Activated T-helper 2 cell treated with anti-CD3 and anti-CD28 coated beads, Interferon-gamma antibody, Interleukin-2, Interleukin-4, amounts not matched to agents 10 μg/mL and 5 μg/mL and 100 μg/mL, durations not matched to agents 14 hours and 24 hours and 36 hours (primary cell): ENCODE results near the gene PCBP3. TPM values are rescaled to one million over a fixed set of nuclear protein-coding genes. Genes with fewer than 3 reads are reported as not detected.
"Not testable (repeated sequence)": the region's sequence is repeated elsewhere in the genome, so short reads cannot be mapped to it uniquely, and the experiment has no call there.

Experiments
- DNase-seq: peaks from one replicate; pipeline ENCODE4 v3.0.0; 2021; ENCODE audit warnings: low spot score
- H3K27ac Mint-ChIP-seq: one replicate; pipeline ENCODE4 v1.8.0; 2021; ENCODE audit warnings: mixed read lengths
- H3K27me3 Mint-ChIP-seq: one replicate; pipeline ENCODE4 v1.8.0; 2021; ENCODE audit warnings: low read depth, mixed read lengths
- H3K36me3 Mint-ChIP-seq: one replicate; pipeline ENCODE4 v1.8.0; 2021; ENCODE audit warnings: low read depth, mixed read lengths
- H3K4me1 Mint-ChIP-seq: one replicate; pipeline ENCODE4 v1.8.0; 2021; ENCODE audit warnings: low read depth, mixed read lengths
- H3K4me3 Mint-ChIP-seq: one replicate; pipeline ENCODE4 v1.8.0; 2021; ENCODE audit warnings: low read depth, mild to moderate bottlenecking, moderate library complexity, mixed read lengths
- H3K9me3 Mint-ChIP-seq: one replicate; pipeline ENCODE4 v1.8.0; 2021; ENCODE audit warnings: mixed read lengths
- intact Hi-C: fragments of 100-400 bp; cut with micrococcal nuclease; formaldehyde crosslinking; loops from one replicate; pipeline ENCODE4 v1.15.1; 2023
- total RNA-seq: library from RNA; stranded (reverse); gene quantifications from 2 replicates; pipeline ENCODE4 v1.2.3, GENCODE V29; 2022

The PCBP3 gene
- total RNA-seq, 1 donor from 2014 or later = 6.9 TPM

- no peaks in the 10 kb centered on the region for H3K4me1 Mint-ChIP-seq
- no peaks in the 10 kb centered on the region for H3K27me3 Mint-ChIP-seq
- no peak overlapping the region for H3K27ac Mint-ChIP-seq
- no peak for DNase-seq
- H3K4me3 Mint-ChIP-seq = no peak overlapping the region
- H3K36me3 Mint-ChIP-seq = no peaks in the 10 kb centered on the region
- H3K9me3 Mint-ChIP-seq = no peaks in the 10 kb centered on the region
- intact Hi-C loops = no loop called here
These were observed 307.4 kb downstream of the PCBP3 start for GRCh38 chr21:45950740-45951515.

GRCh38 chr21:45951676-45952075 lies 308.2 kb downstream of the PCBP3 start:
- Mint-ChIP-seq H3K27ac (no peak overlapping the region), H3K27me3 (peaks cover 4% of the 10 kb centered on the region), H3K9me3 (no peaks in the 10 kb centered on the region), H3K4me1 (no peaks in the 10 kb centered on the region), H3K36me3 (no peaks in the 10 kb centered on the region), H3K4me3 (no peak overlapping the region)
- intact Hi-C loops = no loop called here
- DNase-seq = no peak

GRCh38 chr21:45952527-45952926 lies 309.0 kb downstream of the PCBP3 start:
- intact Hi-C loops, H3K27me3 Mint-ChIP-seq, H3K4me1 Mint-ChIP-seq, H3K27ac Mint-ChIP-seq, H3K9me3 Mint-ChIP-seq, H3K36me3 Mint-ChIP-seq, H3K4me3 Mint-ChIP-seq, DNase-seq: not testable (repeated sequence)

GRCh38 chr21:45952974-45953373 lies 309.4 kb downstream of the PCBP3 start:
- no peaks in the 10 kb centered on the region for H3K4me1 Mint-ChIP-seq
- intact Hi-C loops = no loop called here
- no peaks in the 10 kb centered on the region for H3K9me3 Mint-ChIP-seq
- DNase-seq = no peak
- H3K27ac Mint-ChIP-seq = no peak overlapping the region
- H3K27me3 Mint-ChIP-seq = peaks cover 4% of the 10 kb centered on the region
- H3K36me3 Mint-ChIP-seq = no peaks in the 10 kb centered on the region
- H3K4me3 Mint-ChIP-seq = no peak overlapping the region

GRCh38 chr21:45954261-45954660 lies 310.7 kb downstream of the PCBP3 start:
- intact Hi-C loops = no loop called here
- Mint-ChIP-seq H3K27ac (no peak overlapping the region), H3K4me3 (no peak overlapping the region), H3K9me3 (no peaks in the 10 kb centered on the region), H3K4me1 (no peaks in the 10 kb centered on the region), H3K27me3 (peaks cover 8% of the 10 kb centered on the region), H3K36me3 (no peaks in the 10 kb centered on the region)
- no peak for DNase-seq

- Mint-ChIP-seq H3K9me3 (no peaks in the 10 kb centered on the region), H3K4me1 (no peaks in the 10 kb centered on the region), H3K27me3 (peaks cover 8% of the 10 kb centered on the region), H3K27ac (no peak overlapping the region), H3K36me3 (no peaks in the 10 kb centered on the region), H3K4me3 (no peak overlapping the region)
- intact Hi-C loops = no loop called here
- DNase-seq = no peak
These were observed 311.4 kb downstream of the PCBP3 start for GRCh38 chr21:45954921-45955320.

GRCh38 chr21:45957551-45957950 lies 314.0 kb downstream of the PCBP3 start:
- Mint-ChIP-seq H3K4me1 (no peaks in the 10 kb centered on the region), H3K9me3 (peaks cover 5% of the 10 kb centered on the region), H3K4me3 (no peak overlapping the region), H3K36me3 (no peaks in the 10 kb centered on the region), H3K27ac (no peak overlapping the region), H3K27me3 (peaks cover 14% of the 10 kb centered on the region)
- DNase-seq = no peak
- intact Hi-C loops = no loop called here

- H3K27ac Mint-ChIP-seq = no peak overlapping the region
- intact Hi-C loops = no loop called here
- H3K27me3 Mint-ChIP-seq = peaks cover 14% of the 10 kb centered on the region
- H3K9me3 Mint-ChIP-seq = peaks cover 5% of the 10 kb centered on the region
- no peaks in the 10 kb centered on the region for H3K4me1 Mint-ChIP-seq
- no peak for DNase-seq
- no peak overlapping the region for H3K4me3 Mint-ChIP-seq
- H3K36me3 Mint-ChIP-seq = no peaks in the 10 kb centered on the region
These were observed 314.6 kb downstream of the PCBP3 start for GRCh38 chr21:45957981-45958600.

GRCh38 chr21:45959182-45959581 lies 315.7 kb downstream of the PCBP3 start:
- no peak for DNase-seq
- peaks cover 15% of the 10 kb centered on the region for H3K27me3 Mint-ChIP-seq
- intact Hi-C loops = no loop called here
- H3K4me1 Mint-ChIP-seq = no peaks in the 10 kb centered on the region
- H3K36me3 Mint-ChIP-seq = no peaks in the 10 kb centered on the region
- H3K4me3 Mint-ChIP-seq = no peak overlapping the region
- no peak overlapping the region for H3K27ac Mint-ChIP-seq
- peaks cover 5% of the 10 kb centered on the region for H3K9me3 Mint-ChIP-seq

GRCh38 chr21:45959779-45960390 lies 316.4 kb downstream of the PCBP3 start:
- intact Hi-C loops = no loop called here
- Mint-ChIP-seq H3K4me3 (no peak overlapping the region), H3K4me1 (no peaks in the 10 kb centered on the region), H3K27ac (no peak overlapping the region), H3K36me3 (no peaks in the 10 kb centered on the region), H3K27me3 (peaks cover 17% of the 10 kb centered on the region), H3K9me3 (peaks cover 5% of the 10 kb centered on the region)
- no peak for DNase-seq

GRCh38 chr21:45961408-45961807 lies 317.9 kb downstream of the PCBP3 start:
- H3K9me3 Mint-ChIP-seq, intact Hi-C loops, DNase-seq, H3K4me1 Mint-ChIP-seq, H3K36me3 Mint-ChIP-seq, H3K4me3 Mint-ChIP-seq, H3K27ac Mint-ChIP-seq: not testable (repeated sequence)
- peaks cover 13% of the 10 kb centered on the region for H3K27me3 Mint-ChIP-seq

GRCh38 chr21:45962531-45963231 lies 319.2 kb downstream of the PCBP3 start:
- no peak for DNase-seq
- intact Hi-C loops = no loop called here
- Mint-ChIP-seq H3K36me3 (no peaks in the 10 kb centered on the region), H3K9me3 (peaks cover 5% of the 10 kb centered on the region), H3K4me3 (no peak overlapping the region), H3K4me1 (no peaks in the 10 kb centered on the region), H3K27me3 (peaks cover 13% of the 10 kb centered on the region), H3K27ac (no peak overlapping the region)

- peaks cover 12% of the 10 kb centered on the region for H3K27me3 Mint-ChIP-seq
- H3K36me3 Mint-ChIP-seq = no peaks in the 10 kb centered on the region
- no peaks in the 10 kb centered on the region for H3K4me1 Mint-ChIP-seq
- no peak overlapping the region for H3K27ac Mint-ChIP-seq
- no peak for DNase-seq
- peaks cover 5% of the 10 kb centered on the region for H3K9me3 Mint-ChIP-seq
- intact Hi-C loops = no loop called here
- no peak overlapping the region for H3K4me3 Mint-ChIP-seq
These were observed 319.7 kb downstream of the PCBP3 start for GRCh38 chr21:45963232-45963570.
